Activated naive CD4-positive, alpha-beta T cell treated with anti-CD3 and anti-CD28 coated beads, Interleukin-2, amount 50 U/mL, for 24 hours (primary cell): ENCODE data around the gene TAF8.

Experiments
- H3K27ac Mint-ChIP-seq: one replicate; pipeline ENCODE4 v1.8.0; 2021; ENCODE audit warnings: mild to moderate bottlenecking, mixed read lengths
- H3K27me3 Mint-ChIP-seq: one replicate; pipeline ENCODE4 v1.8.0; 2021; ENCODE audit warnings: mixed read lengths
- H3K36me3 Mint-ChIP-seq: one replicate; pipeline ENCODE4 v1.8.0; 2021; ENCODE audit warnings: mixed read lengths
- H3K4me1 Mint-ChIP-seq: one replicate; pipeline ENCODE4 v1.8.0; 2021; ENCODE audit warnings: mixed read lengths
- H3K4me3 Mint-ChIP-seq: one replicate; pipeline ENCODE4 v1.8.0; 2021; ENCODE audit warnings: mild to moderate bottlenecking, mixed read lengths
- H3K9me3 Mint-ChIP-seq: one replicate; pipeline ENCODE4 v1.8.0; 2021; ENCODE audit warnings: mixed read lengths

TAF8 gene

GRCh38 chr6:42095776-42096541, 45.6 kb downstream of the TAF8 start:
- Mint-ChIP-seq H3K4me3 (no peak overlapping the region), H3K27me3 (no peaks in the 10 kb centered on the region), H3K36me3 (no peaks in the 10 kb centered on the region), H3K9me3 (no peaks in the 10 kb centered on the region), H3K27ac (no peak overlapping the region), H3K4me1 (no peaks in the 10 kb centered on the region)

- H3K27me3 Mint-ChIP-seq = no peaks in the 10 kb centered on the region
- peaks cover 7% of the 10 kb centered on the region for H3K4me1 Mint-ChIP-seq
- H3K36me3 Mint-ChIP-seq = no peaks in the 10 kb centered on the region
- H3K4me3 Mint-ChIP-seq = no peak overlapping the region
- no peaks in the 10 kb centered on the region for H3K9me3 Mint-ChIP-seq
- H3K27ac Mint-ChIP-seq = no peak overlapping the region
Measured at GRCh38 chr6:42099340-42100028, 49.2 kb downstream of the TAF8 start.

- Mint-ChIP-seq H3K27me3 (no peaks in the 10 kb centered on the region), H3K9me3 (no peaks in the 10 kb centered on the region), H3K27ac (no peak overlapping the region), H3K4me3 (no peak overlapping the region), H3K36me3 (no peaks in the 10 kb centered on the region), H3K4me1 (peaks cover 7% of the 10 kb centered on the region)
Measured at GRCh38 chr6:42100029-42100901, 49.9 kb downstream of the TAF8 start.

GRCh38 chr6:42101186-42101657, 50.9 kb downstream of the TAF8 start:
- Mint-ChIP-seq H3K27ac (no peak overlapping the region), H3K4me1 (peaks cover 7% of the 10 kb centered on the region), H3K4me3 (no peak overlapping the region), H3K27me3 (no peaks in the 10 kb centered on the region), H3K9me3 (no peaks in the 10 kb centered on the region), H3K36me3 (no peaks in the 10 kb centered on the region)

- Mint-ChIP-seq H3K9me3 (no peaks in the 10 kb centered on the region), H3K27ac (no peak overlapping the region), H3K4me1 (peaks cover 7% of the 10 kb centered on the region), H3K27me3 (no peaks in the 10 kb centered on the region), H3K4me3 (peak overlapping the region; percentile 70), H3K36me3 (no peaks in the 10 kb centered on the region)
Measured at GRCh38 chr6:42103216-42103615, 52.9 kb downstream of the TAF8 start.

- no peaks in the 10 kb centered on the region for H3K27me3 Mint-ChIP-seq
- peak overlapping the region; percentile 35 for H3K27ac Mint-ChIP-seq
- peak overlapping the region; percentile 70 for H3K4me3 Mint-ChIP-seq
- no peaks in the 10 kb centered on the region for H3K36me3 Mint-ChIP-seq
- H3K4me1 Mint-ChIP-seq = peaks cover 7% of the 10 kb centered on the region
- no peaks in the 10 kb centered on the region for H3K9me3 Mint-ChIP-seq
Measured at GRCh38 chr6:42103753-42104094, 53.4 kb downstream of the TAF8 start.

GRCh38 chr6:42104095-42104803, 53.9 kb downstream of the TAF8 start:
- H3K4me3 Mint-ChIP-seq = peak overlapping the region; percentile 70

GRCh38 chr6:42104804-42105125, 54.4 kb downstream of the TAF8 start:
- no peak overlapping the region for H3K27ac Mint-ChIP-seq
- no peaks in the 10 kb centered on the region for H3K27me3 Mint-ChIP-seq
- peak overlapping the region; percentile 44 for H3K4me3 Mint-ChIP-seq
- peaks cover 7% of the 10 kb centered on the region for H3K4me1 Mint-ChIP-seq
- H3K36me3 Mint-ChIP-seq = no peaks in the 10 kb centered on the region
- no peaks in the 10 kb centered on the region for H3K9me3 Mint-ChIP-seq

More at GRCh38 chr6:42104095-42104803, 53.9 kb downstream of the TAF8 start:
- Mint-ChIP-seq H3K27ac (no peak overlapping the region), H3K4me1 (peaks cover 7% of the 10 kb centered on the region), H3K27me3 (no peaks in the 10 kb centered on the region), H3K9me3 (no peaks in the 10 kb centered on the region), H3K36me3 (no peaks in the 10 kb centered on the region)

- peaks cover 7% of the 10 kb centered on the region for H3K4me1 Mint-ChIP-seq
- no peak overlapping the region for H3K27ac Mint-ChIP-seq
- peak overlapping the region; percentile 44 for H3K4me3 Mint-ChIP-seq
- H3K36me3 Mint-ChIP-seq = no peaks in the 10 kb centered on the region
- H3K27me3 Mint-ChIP-seq = no peaks in the 10 kb centered on the region
- H3K9me3 Mint-ChIP-seq = no peaks in the 10 kb centered on the region
Measured at GRCh38 chr6:42105156-42105648, 54.9 kb downstream of the TAF8 start.

GRCh38 chr6:42105709-42106108, 55.4 kb downstream of the TAF8 start:
- no peaks in the 10 kb centered on the region for H3K27me3 Mint-ChIP-seq
- peaks cover 7% of the 10 kb centered on the region for H3K4me1 Mint-ChIP-seq
- H3K4me3 Mint-ChIP-seq = peak overlapping the region; percentile 39
- H3K27ac Mint-ChIP-seq = no peak overlapping the region
- no peaks in the 10 kb centered on the region for H3K36me3 Mint-ChIP-seq
- no peaks in the 10 kb centered on the region for H3K9me3 Mint-ChIP-seq

GRCh38 chr6:42106112-42107023, 56.0 kb downstream of the TAF8 start:
- Mint-ChIP-seq H3K4me3 (peak overlapping the region; percentile 39), H3K27ac (no peak overlapping the region), H3K27me3 (no peaks in the 10 kb centered on the region)

GRCh38 chr6:42108071-42108470, 57.7 kb downstream of the TAF8 start:
- no peak overlapping the region for H3K27ac Mint-ChIP-seq
- peaks cover 7% of the 10 kb centered on the region for H3K4me1 Mint-ChIP-seq
- no peaks in the 10 kb centered on the region for H3K36me3 Mint-ChIP-seq
- no peaks in the 10 kb centered on the region for H3K27me3 Mint-ChIP-seq
- no peaks in the 10 kb centered on the region for H3K9me3 Mint-ChIP-seq
- no peak overlapping the region for H3K4me3 Mint-ChIP-seq

More at GRCh38 chr6:42106112-42107023, 56.0 kb downstream of the TAF8 start:
- Mint-ChIP-seq H3K36me3 (no peaks in the 10 kb centered on the region), H3K9me3 (no peaks in the 10 kb centered on the region), H3K4me1 (peaks cover 7% of the 10 kb centered on the region)

GRCh38 chr6:42110683-42111082, 60.4 kb downstream of the TAF8 start:
- Mint-ChIP-seq H3K4me1 (no peaks in the 10 kb centered on the region), H3K27me3 (no peaks in the 10 kb centered on the region), H3K27ac (no peak overlapping the region), H3K36me3 (no peaks in the 10 kb centered on the region), H3K9me3 (no peaks in the 10 kb centered on the region), H3K4me3 (no peak overlapping the region)

- H3K27ac Mint-ChIP-seq = no peak overlapping the region
- H3K4me1 Mint-ChIP-seq = no peaks in the 10 kb centered on the region
- no peaks in the 10 kb centered on the region for H3K9me3 Mint-ChIP-seq
- H3K4me3 Mint-ChIP-seq = no peak overlapping the region
- no peaks in the 10 kb centered on the region for H3K36me3 Mint-ChIP-seq
- no peaks in the 10 kb centered on the region for H3K27me3 Mint-ChIP-seq
Measured at GRCh38 chr6:42112351-42112750, 62.0 kb downstream of the TAF8 start.
